GM12891 (cell line): ENCODE measurements around the gene CCL16.

Source experiments
- PAX5 ChIP-seq: IDR thresholded peaks from 2 replicates; pipeline ENCODE4 v1.6.1; 2011; ENCODE audit warnings: low read length, moderate library complexity, mild to moderate bottlenecking; ENCODE audit not compliant: insufficient read depth, severe bottlenecking
- POLR2A ChIP-seq: IDR thresholded peaks from 2 replicates; pipeline ENCODE4 v1.6.1; 2011; ENCODE audit warnings: low read depth, low read length, control low read depth
- POLR2AphosphoS5 ChIP-seq: IDR thresholded peaks from 2 replicates; pipeline ENCODE4 v1.6.1; 2011; ENCODE audit warnings: low read depth, low read length, control low read depth
- POU2F2 ChIP-seq: IDR thresholded peaks from 2 replicates; pipeline ENCODE4 v1.6.1; 2011; ENCODE audit warnings: low read depth, mild to moderate bottlenecking, control low read depth, low read length, moderate library complexity
- SPI1 ChIP-seq: IDR thresholded peaks from 2 replicates; pipeline ENCODE4 v1.6.1; 2011; ENCODE audit warnings: low read depth, low read length, control low read depth
- TAF1 ChIP-seq: IDR thresholded peaks from 2 replicates; pipeline ENCODE4 v1.6.1; 2011; ENCODE audit warnings: low read depth, low read length, control low read depth

DNA sequence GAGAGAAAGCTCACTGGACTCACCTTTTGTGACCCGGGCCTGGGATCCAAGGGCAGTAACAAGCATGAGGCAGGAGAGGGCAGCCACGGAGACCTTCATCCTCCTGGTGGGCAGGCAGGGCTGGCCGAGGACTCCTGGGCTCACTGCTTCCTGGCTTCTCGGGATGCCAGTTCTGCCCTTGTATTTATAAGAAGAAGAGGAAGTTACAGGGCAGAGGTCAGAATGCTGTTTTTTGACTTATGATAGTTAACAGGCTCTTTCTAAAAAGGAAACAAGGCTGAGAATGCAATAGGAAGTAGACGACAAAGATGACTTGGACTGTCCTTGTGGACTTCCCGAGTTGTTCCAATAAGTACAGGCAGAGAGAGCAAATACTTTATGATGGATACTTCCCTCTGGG lies 36.5 kb upstream of the CCL16 start, which contains the start of gene CCL23:
- no peak for TF ChIP-seq POLR2A
- no peak for TF ChIP-seq POLR2AphosphoS5
- TF ChIP-seq TAF1, result no peak
- TF ChIP-seq SPI1, result no peak
- no peak for TF ChIP-seq PAX5
- TF ChIP-seq POU2F2, result no peak
